Measurements from ENCODE around the gene MAGI1.

Gene MAGI1

DNA sequence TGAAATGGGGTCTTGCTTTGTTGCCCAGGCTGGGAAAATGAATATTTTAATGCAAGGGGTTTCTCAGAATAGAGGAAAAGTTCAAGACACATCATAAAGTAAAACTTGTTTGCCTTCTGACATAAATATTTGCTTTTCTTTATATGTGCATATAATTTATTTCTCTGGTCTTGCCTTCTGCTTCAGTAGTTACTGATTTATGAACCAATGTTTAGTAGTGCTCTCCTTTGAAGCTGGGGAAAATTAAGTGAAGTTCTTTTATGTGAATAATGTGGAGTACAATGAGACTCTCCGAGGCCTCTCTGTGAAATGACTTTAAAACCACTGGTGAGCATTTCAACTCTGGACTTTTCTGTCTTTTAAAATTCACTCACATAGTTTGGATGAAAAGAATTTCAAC is 55.6 kb downstream of the MAGI1 start:
- TF ChIP-seq EZH2phosphoT487 (IDR thresholded peaks at IDR 0.05; ENCODE audit: borderline replicate concordance) (no peak), CTCF (conservative IDR thresholded peaks at IDR 0.05; ENCODE audit: low read length) (no peak)
- H3K9me2 ChIP-seq (replicated peaks; ENCODE audit: low read depth, low read length), result no peaks in the 10 kb centered on the region
- H3K79me2 ChIP-seq (ENCODE audit: insufficient read depth, low read length), result no peaks in the 10 kb centered on the region
- H4K20me1 ChIP-seq (ENCODE audit: insufficient read depth, low read length, poor library complexity, severe bottlenecking), result no peaks in the 10 kb centered on the region
- no peaks in the 10 kb centered on the region for H3K27me3 ChIP-seq (ENCODE audit: insufficient read depth, low read length, poor library complexity, severe bottlenecking)
- H3F3A ChIP-seq (ENCODE audit: low read depth), result no peaks in the 10 kb centered on the region
- H3K9ac ChIP-seq (ENCODE audit: low read depth, low read length, poor library complexity, severe bottlenecking), result no peak overlapping the region
- H3K4me3 ChIP-seq (ENCODE audit: low read length, poor library complexity, severe bottlenecking), result no peak overlapping the region
- H3K9me3 ChIP-seq (ENCODE audit: insufficient read depth, low read depth, low read length), result no peaks in the 10 kb centered on the region
- no peaks in the 10 kb centered on the region for H3K36me3 ChIP-seq (ENCODE audit: insufficient read depth, low read length)
- H3K4me1 ChIP-seq (ENCODE audit: insufficient read depth, low read length, poor library complexity, severe bottlenecking), result no peaks in the 10 kb centered on the region
- no peak overlapping the region for H2AFZ ChIP-seq (ENCODE audit: low read length)
- no peak overlapping the region for H3K4me2 ChIP-seq (ENCODE audit: low read depth, low read length, poor library complexity, severe bottlenecking)

DNA sequence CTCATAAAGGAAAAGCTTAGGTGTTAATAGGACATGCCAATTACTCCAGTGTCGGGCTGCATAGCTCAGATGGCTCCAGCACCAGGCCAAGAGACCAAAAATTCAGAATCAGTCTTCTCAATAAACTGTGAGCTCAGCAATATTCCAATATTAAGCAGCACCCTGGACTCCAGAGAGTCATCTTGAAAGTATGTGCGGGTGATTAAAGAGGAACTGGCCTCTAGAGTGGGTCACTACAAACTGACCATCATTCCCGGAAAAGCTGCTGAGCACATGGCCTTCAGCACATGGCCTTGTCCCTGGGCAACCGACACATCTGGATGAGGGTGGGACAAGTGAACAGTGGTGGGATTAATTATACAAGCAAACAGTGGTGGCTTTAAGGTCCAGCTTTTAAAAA is 59.0 kb downstream of the MAGI1 start:
- H2AFZ ChIP-seq (ENCODE audit: low read length), result no peak overlapping the region
- H3K4me1 ChIP-seq (ENCODE audit: insufficient read depth, low read length, poor library complexity, severe bottlenecking), result no peaks in the 10 kb centered on the region

GRCh38 chr3:65979162-65979561 is 59.6 kb downstream of the MAGI1 start:
- Histone ChIP-seq H3K9ac (ENCODE audit: low read depth, low read length, poor library complexity, severe bottlenecking) (no peak overlapping the region), H2AFZ (ENCODE audit: low read length) (no peak overlapping the region), H3K4me3 (ENCODE audit: low read length, poor library complexity, severe bottlenecking) (no peak overlapping the region), H3K36me3 (ENCODE audit: insufficient read depth, low read length) (no peaks in the 10 kb centered on the region), H3K27me3 (ENCODE audit: insufficient read depth, low read length, poor library complexity, severe bottlenecking) (no peaks in the 10 kb centered on the region), H3F3A (ENCODE audit: low read depth) (no peaks in the 10 kb centered on the region), H3K9me2 (replicated peaks; ENCODE audit: low read depth, low read length) (no peaks in the 10 kb centered on the region), H3K9me3 (ENCODE audit: insufficient read depth, low read depth, low read length) (no peaks in the 10 kb centered on the region), H3K4me1 (ENCODE audit: insufficient read depth, low read length, poor library complexity, severe bottlenecking) (no peaks in the 10 kb centered on the region), H3K79me2 (ENCODE audit: insufficient read depth, low read length) (no peaks in the 10 kb centered on the region), H4K20me1 (ENCODE audit: insufficient read depth, low read length, poor library complexity, severe bottlenecking) (no peaks in the 10 kb centered on the region), H3K4me2 (ENCODE audit: low read depth, low read length, poor library complexity, severe bottlenecking) (no peak overlapping the region)
- TF ChIP-seq EZH2phosphoT487 (IDR thresholded peaks at IDR 0.05; ENCODE audit: borderline replicate concordance) (no peak), CTCF (conservative IDR thresholded peaks at IDR 0.05; ENCODE audit: low read length) (no peak)

More for the DNA sequence above, 59.0 kb downstream of the MAGI1 start:
- H3K36me3 ChIP-seq (ENCODE audit: insufficient read depth, low read length), result no peaks in the 10 kb centered on the region
- no peaks in the 10 kb centered on the region for H3K27me3 ChIP-seq (ENCODE audit: insufficient read depth, low read length, poor library complexity, severe bottlenecking)
- no peaks in the 10 kb centered on the region for H3K9me3 ChIP-seq (ENCODE audit: insufficient read depth, low read depth, low read length)
- H3K79me2 ChIP-seq (ENCODE audit: insufficient read depth, low read length), result no peaks in the 10 kb centered on the region
- no peaks in the 10 kb centered on the region for H4K20me1 ChIP-seq (ENCODE audit: insufficient read depth, low read length, poor library complexity, severe bottlenecking)
- no peak overlapping the region for H3K9ac ChIP-seq (ENCODE audit: low read depth, low read length, poor library complexity, severe bottlenecking)
- H3K4me2 ChIP-seq (ENCODE audit: low read depth, low read length, poor library complexity, severe bottlenecking), result no peak overlapping the region
- TF ChIP-seq EZH2phosphoT487 (IDR thresholded peaks at IDR 0.05; ENCODE audit: borderline replicate concordance) (no peak), CTCF (conservative IDR thresholded peaks at IDR 0.05; ENCODE audit: low read length) (no peak)
- no peaks in the 10 kb centered on the region for H3K9me2 ChIP-seq (replicated peaks; ENCODE audit: low read depth, low read length)
- no peaks in the 10 kb centered on the region for H3F3A ChIP-seq (ENCODE audit: low read depth)
- H3K4me3 ChIP-seq (ENCODE audit: low read length, poor library complexity, severe bottlenecking), result no peak overlapping the region

All from Loucy (cell line).